Activated CD8-positive, alpha-beta memory T cell treated with anti-CD3 and anti-CD28 coated beads for 1 hour (primary cell): ENCODE measurements around the gene RAD51B.

Experiments
- DNase-seq, 2 donors: peaks; one replicate each; pipeline ENCODE4 v3.0.0-alpha.2; 2020; ENCODE audit warnings: low read depth in 1 of 2; ENCODE audit errors: extremely low read depth in 1 of 2

RAD51B gene

DNA sequence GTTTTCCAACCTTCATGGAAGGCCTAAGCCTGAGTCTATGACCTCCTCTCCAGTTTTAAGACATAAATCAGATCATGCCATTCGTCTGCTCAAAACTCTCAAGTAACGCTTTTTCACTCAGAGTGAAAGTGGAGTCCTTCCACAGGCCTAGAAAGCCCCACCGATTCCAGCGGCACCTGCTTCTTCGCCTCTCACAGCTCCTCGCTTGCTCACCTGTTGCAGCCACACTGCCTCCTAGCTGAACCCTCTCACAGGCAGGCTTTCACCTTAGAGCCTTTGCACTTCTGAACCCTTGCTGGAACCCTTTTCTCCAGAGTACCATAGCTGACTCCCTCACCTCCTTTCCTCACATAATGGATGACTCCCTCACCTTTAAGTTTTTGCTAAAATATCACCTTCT lies 672.2 kb downstream of the RAD51B start:
- no peak for DNase-seq

DNA sequence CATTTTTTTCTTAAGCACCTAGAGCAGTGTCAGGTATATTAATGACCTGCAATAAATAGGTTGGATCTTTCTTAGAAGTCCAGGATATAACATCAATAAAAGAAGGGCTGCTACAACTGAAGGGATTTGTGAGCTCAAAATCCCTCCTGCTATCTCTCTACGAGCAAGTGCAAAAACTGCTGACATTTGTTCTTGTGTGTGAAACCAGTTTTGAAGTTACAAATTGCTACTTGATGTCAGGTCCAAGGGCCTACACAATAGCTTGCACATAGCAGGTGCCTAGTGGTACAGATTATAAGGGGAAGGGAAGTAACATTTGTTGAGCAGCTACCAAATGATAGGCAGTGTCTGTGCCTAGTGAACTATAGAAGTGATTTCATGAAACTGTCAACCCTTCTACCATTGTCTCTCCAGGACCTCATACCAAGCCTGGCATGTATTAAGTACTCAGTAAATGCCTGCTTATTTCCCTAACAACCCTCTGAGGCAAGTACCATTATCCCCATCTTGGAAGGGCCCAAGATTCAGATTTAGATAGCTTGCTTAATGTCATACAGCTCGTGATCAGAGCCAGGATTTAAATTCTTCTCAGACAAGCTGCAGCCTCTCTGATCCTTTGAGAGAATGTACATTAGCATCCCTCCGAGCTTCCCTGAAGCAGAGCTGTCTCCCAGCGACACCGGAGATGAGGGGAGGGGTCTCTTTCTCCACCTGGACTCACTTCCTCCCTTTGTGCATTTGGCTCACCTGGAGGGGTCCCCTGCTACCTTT lies 673.0 kb downstream of the RAD51B start:
- DNase-seq, result no peak

DNA sequence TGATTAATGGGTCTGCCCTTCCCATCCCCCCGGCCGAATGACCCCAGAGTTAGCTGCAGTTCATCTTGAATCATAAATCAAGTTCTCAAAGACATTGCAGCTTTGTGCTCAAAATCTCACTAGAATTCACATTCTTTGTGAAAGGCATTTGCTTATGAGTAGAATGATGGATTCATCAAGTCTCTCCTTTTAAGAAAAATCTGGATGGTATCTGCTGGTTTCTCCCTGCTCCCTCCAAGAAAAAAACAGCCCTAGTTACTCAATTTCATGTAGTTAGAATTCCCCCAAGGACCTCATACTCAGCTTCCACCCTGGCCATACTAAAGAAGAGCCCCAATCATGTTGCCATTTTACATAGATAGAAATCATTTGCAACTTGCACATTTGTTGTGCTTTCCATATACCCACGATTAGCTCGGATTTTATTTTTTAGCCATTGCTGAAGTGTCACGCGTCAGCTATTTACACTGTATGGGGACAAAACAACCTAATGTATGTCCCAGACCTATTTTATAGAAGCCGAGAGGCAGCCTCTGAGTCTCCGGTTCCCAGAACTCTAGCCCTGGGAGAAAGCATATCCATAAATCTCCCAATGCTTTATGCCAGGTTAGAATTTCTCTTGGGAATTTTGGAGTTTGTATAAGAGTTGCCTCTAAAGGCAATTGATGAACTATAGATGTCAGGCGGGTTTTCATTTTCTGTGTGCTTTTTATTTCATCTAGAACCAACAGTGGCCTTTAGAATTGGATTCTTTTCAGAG lies 673.8 kb downstream of the RAD51B start:
- no peak for DNase-seq

DNA sequence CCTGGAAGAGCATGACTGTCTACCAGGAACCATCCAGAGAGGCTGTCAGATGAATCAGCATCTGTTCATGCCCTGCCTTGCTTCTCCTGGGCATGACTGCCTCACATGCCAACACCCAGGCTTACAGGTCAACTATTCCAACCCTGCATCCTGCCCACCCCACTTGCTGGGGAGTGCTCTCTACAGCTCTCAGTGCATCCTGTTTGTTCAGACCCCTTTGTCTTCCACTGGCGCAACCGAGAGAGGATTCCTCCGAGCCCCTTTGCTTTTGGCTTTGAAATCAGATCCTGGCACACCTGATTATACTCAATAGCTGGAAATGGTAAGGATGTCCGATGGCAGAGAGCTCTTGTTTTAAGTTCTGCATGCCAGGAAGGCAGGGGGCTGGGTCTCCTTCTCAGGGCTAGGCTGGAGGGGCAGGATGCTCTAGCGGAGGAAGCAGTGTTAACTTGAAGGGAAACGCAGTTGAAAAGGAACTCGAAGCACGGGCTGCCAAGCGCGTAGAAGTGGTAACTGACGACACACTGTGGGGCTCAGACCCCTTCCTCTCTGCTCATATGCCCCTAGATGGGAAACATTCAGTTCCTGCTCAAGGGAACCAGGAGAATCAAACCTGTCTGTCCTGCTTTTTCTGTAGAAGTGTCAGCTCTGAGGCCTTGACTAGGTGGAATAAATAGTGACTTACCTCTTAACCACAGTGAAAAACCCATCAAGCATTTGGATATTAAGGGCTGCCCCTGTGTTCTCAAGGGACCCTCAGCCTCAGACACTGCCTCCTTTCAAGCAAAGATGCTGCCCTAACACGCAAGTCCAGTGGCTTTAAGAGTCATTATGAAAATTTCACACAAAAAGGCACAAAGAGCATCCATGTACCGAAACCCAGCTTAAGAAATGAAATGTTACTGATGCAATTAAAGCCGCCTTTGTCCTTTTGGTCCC lies 675.8 kb downstream of the RAD51B start:
- no peak for DNase-seq

DNA sequence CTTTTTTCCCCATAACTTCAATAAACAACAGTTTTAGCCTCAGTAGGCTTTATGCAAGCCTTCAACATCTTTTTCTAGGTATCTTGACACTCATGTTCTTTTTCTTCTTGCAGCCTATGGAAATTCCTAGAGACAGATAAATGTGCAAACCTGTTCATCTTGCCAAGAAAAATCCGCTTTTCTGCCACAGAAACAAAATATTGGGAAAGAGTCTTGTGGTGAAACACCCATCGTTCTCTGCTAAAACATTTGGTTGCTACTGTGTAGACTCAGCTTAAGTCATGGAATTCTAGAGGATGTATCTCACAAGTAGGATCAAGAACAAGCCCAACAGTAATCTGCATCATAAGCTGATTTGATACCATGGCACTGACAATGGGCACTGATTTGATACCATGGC lies 677.4 kb downstream of the RAD51B start:
- DNase-seq, result no peak

DNA sequence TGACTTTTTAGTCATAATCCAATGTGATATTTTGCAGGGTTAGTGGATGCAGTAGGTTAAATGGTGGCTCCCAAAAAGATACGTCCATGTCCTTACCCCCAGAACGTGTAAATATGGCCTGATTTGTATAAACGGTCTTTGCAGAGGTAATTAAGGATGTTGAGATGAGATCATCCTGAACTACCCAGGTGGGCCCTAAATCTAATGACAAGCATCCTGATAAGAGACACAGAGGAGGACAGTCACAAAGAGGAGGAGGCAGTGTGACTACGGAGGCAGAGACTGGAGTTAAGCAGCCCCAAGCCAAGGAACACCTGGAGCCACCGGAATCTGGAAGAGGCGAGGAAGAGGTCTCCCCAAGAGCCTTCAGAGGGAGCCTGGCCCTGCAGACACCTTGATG lies 679.9 kb downstream of the RAD51B start:
- no peak for DNase-seq

DNA sequence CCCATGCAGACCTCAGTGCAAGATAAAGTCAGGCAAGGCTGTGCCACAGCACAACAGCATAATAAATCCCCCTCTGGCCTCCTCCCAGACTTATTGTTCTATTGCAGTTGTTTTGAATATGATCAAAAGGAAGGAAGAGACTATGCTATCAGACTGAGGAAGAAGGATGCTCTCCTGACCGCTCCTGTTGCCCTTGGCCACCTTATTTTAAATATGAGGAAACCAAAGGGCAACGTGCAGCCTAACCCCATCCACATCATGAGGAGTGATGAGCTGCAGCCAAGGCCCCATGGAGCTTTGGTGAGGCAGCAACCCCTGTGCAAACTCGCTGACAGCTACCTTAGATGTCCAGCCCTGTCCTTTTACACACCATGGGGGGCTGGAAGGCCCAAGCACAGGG lies 681.6 kb downstream of the RAD51B start:
- no peak for DNase-seq

DNA sequence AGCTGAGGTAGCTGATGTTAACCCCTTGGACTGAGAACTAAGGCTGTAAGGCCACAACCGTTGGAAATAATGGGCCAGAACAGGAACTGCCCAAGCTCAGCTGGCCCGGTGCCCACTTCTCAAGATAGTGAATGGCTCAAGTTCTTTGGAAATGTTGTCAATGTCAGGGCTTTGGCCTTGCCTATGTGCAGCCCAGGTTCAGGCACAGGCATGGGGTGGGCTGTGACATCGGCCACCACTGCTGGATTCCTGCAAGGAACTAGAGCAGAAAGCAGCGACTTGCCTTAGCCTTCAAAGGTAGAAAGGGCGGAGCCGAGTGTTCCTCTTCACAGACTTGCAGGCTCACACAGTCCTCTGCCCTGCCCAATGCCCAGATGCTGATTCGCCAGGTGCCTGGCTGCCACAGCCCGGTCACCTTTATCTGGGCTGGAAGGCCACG lies 682.1 kb downstream of the RAD51B start:
- no peak for DNase-seq

DNA sequence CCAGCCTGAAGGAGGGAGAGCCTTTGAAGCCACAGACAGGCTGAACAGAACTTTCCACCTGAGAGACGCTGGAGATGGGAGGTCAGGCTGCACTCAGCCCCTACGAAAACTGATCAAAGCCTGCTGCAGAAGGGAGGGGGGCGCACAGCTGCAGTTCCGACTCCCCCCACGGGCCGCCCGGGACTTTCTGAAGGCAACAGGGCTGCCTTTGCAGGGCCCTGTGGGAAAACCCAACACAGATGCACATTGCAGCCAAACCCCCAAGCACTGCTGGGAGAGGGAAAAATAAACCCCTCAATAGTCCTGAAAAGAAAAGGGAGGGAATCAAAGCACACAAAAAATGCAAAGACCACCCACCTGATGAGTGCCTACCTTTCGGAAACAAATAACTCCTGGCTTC lies 682.7 kb downstream of the RAD51B start:
- no peak for DNase-seq

DNA sequence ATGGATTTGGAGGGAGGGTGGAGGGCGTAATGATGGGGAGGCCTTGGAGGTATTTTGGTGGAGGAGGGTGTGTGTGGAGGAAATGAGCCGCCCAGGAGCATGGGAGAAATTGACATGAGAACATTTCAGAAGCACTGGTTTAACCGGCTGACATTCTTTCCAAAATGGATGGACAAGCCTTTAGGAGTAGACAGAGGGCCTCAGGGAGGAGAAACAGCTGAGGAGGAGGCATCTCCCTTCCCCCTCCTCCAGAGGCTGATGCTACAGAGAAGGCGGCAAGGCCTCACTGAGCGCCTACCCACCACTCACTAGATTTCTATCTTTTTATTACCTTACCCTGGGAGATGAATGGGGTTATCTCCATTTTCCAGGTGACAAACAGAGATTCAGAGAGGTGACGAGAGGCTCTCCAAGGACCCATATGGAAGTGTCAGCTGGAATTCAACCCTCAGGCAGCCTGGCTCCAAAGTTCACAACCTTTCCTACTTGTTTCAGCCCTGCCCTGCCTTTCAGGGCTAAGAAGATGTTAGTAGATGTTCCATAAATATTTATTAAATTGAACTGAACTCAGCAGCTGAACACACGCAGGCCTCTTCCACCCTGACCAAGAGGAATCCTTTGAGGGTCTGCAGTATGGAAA lies 683.7 kb downstream of the RAD51B start:
- DNase-seq, result no peak

DNA sequence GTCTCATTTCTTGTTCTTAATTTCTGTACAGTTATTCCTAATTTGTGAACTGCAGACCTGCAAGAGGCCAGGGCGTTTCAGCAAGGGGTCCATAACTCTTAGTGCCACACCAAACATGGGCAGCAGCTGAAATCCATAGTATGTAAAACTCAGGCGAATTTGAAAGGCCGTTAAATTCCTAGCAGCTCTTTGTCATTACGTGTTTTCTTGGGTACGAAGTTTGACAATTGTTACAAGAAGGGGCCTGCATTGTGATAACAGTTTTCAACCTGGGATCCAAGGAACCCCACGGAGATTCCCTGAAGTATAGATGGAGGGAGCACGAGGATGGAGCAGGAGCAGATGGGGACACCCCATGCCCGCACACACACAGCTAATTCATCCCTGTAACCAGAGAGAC lies 685.3 kb downstream of the RAD51B start:
- DNase-seq, result no peak

DNA sequence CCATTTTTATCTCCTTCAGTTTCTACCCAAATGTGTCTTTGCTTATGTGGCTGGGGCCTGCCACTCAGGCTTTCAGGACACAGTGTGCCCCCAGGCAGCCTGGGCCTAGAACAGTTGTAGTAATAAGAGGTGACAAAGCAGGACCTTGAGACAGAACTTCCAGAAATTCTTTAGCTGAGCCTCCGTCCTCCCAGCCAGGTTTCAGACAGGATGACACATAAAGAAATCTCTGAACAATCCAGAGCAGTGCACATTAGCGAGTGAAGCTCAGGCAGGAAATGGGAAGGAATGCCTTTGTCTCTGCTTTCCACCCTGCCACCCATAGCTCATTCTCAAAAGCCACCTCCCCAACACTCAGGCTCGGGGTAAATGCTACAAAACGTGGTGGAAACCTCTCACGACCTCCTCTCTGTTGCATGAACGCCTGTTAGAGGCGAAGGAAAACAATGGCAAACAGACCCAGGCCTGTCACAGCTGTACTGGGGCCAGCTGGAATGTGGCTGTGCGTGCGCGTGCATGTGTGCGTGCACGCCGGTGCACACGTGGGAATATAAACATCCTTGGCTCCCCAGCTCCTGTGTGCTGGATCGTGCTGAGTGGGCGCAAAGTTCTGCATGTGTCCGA lies 686.6 kb downstream of the RAD51B start:
- DNase-seq, result no peak

DNA sequence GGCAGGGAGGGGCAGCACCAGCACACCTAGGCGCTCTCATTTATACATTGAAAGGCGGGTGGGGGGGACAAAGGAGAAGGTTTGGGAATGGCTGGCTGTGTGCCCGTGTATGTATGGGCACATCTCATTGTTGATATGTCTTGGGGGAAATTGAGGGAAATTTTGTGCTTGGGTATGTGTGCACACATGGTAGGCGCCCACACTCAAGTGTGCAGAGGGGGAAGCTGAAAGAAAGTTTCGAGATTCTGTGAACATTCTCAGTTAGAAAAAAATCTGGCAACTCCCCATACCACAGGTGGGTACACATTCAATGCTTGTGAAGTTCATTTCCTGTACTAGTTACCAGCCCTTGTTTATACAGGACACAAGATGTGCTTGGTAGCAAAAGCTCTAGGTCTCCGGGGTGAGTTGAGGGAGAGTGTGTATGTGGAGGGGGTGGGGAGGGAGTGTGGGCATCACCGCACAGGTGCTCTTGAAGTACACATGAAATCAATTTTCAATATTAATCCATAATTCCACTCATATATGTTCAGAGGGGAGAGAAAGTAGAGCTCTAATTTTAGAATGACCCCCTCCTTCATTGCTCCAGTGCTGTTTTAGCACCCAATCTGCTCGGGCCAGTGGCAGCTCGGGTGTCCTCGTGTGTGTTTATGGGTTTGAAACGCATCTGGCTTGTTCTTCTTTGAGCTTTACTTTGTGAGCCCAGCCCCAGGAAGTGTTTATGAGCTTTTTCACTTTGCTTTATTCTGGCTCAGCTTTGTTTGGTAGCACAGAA lies 687.3 kb downstream of the RAD51B start:
- DNase-seq, result no peak

DNA sequence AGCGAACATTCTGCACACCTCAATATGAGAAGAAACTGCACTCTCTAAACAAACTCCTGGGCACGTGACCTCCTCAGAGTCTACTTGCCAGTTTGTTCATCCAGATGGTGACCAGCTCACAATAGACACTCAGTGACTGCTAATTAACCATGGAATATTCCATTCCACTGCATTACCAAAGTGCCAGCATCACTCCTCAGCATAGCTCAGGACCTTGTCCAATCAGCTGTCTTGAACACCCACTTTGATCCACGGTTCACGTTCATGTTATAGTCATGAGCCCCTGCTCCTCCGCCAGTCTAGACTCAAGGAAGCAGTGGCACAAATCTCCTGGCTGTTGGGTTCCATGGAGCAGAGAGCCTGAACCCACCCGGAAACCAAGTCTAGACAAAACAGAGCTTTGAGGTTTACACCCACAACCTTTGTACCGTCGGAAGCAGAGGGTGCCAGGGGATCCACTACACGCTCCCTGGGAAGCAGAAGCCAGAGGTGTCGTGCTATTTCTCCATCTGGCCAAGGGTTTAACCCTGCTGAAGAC lies 688.0 kb downstream of the RAD51B start:
- DNase-seq, result peak in 1 of 2 donors; percentile 17

DNA sequence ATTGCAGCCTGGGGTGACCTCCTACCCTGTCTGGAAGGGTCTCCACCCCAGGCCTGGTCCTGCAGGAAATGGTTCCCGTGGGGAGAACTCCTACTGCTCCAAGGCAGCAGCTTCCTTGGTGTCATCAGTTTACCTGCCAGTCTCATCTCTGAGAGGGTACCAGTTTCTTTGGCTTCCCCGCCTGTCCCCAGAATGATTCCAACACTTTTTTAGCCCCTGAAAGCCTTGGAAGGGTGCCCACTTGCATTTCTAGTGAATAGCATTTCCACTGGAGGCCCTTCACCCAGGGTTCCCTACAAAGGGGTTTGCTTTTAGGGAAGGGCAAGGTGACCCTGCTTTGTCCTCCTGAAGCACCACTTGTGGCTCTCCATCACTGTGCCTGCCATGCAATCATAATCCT lies 689.0 kb downstream of the RAD51B start:
- DNase-seq, result no peak

DNA sequence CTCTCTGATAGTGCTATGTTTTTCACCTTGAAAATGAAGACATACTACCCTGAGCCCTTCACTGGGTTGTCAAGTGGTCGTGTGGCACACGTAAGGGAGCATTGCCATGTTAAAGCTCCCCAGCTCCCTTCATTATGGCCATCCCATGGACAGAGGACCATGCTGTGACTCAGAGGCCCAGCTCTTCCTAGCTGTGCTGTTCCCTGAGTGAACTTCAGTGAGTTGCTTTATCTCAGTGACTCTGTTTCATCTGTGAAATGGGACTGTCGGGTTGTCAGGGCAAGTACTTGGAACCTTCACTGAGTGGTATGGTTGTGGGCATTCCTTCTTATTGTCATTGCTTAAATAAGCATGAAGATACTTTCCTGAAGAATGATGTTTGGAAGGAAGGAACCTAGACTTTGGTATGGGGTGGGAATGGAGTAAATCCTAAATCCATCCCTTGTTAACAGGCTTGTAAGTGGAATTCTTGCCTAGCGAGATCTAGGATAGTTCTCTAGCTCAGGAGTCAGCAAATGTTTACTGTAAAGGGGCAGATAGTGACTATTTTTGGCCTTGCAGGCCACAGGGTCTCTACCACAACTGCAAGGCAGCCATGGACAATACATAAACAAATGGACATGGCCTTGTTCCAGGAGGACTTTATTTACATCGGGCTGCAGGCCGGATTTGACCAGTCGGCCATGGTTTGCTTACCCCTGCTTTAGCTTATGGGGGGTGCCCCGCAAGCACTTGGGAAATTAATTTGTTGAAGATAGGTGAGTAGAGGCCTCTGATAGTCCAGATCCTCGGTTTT lies 689.8 kb downstream of the RAD51B start:
- DNase-seq, result no peak

DNA sequence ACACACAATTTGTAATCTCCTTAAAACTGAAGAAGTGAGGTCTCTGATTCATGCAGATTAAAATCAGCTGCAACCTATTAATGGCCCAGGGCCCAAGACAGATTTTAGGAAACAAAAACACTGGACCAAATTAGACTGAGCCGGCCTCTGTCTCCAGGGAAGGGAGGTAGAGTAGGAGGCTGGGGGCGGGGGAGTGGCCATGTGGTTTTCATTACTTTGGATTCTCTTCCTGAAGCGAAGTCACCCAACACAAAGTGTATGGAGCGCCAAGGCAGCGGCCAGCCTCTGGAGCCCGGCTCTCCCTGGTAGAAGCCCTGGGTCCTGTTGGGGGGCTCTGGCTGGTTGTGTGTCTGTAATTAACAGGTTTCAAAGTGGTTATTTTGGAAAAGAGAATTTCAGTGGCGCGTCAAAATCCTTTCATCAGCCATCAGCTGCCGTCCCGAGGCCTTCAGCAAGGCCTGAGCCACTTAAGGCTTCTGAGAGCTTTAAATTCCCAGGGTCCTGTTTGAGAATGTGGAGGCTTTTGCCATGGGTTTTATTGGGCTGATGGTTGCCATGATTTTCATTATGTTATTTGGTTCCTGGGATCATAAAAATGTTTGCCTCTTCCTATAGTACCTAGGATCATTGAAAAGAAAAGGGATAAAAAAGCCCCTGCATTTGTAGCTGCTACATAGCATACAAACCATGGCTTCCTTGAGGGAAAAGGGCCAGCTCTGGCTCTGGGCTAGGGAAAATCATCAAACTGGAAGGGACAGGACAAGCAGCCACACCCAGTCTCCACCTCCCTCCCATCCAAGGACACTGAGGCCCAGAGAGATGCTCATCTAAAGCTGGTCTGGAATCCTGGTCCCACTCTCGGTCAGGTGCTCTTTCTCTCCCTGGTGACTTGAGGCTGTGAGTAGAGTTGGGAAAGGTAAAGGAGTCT lies 690.9 kb downstream of the RAD51B start:
- DNase-seq, result no peak
